ENCODE results near the gene RNF115.
"Not testable (repeated sequence)": the region's sequence is repeated elsewhere in the genome, so short reads cannot be mapped to it uniquely, and the experiment has no call there.

- not testable (repeated sequence) for TF ChIP-seq RXRB (CRISPR knock-in tag; IDR thresholded peaks at IDR 0.05; ENCODE audit: borderline replicate concordance); ELF1 (CRISPR knock-in tag; IDR thresholded peaks at IDR 0.05)
These were observed 62.4 kb downstream of the RNF115 start for GRCh38 chr1:145761498-145761897.

All from HepG2 (cell line).